ENCODE measurements around the gene CDC42. TPM values are rescaled to one million over a fixed set of nuclear protein-coding genes. Genes with fewer than 3 reads are reported as not detected.
A peak's percentile ranks its signal among the peaks of the same experiment; 100 is the strongest.

The CDC42 gene
- total RNA-seq, 1 donor: 432 TPM

- Histone ChIP-seq H4K20me1 (ENCODE audit: insufficient read depth, low read length) (peaks cover 75% of the 10 kb centered on the region), H3K4me1 (ENCODE audit: insufficient read depth, low read length) (peaks cover 24% of the 10 kb centered on the region), H3K4me2 (ENCODE audit: insufficient read depth, low read length) (no peak overlapping the region), H3K36me3 (ENCODE audit: insufficient read depth, low read length) (peaks cover 18% of the 10 kb centered on the region), H3K27ac (ENCODE audit: low read depth, low read length) (no peak overlapping the region), H2AFZ (ENCODE audit: low read length) (no peak overlapping the region), H3K9me3 (ENCODE audit: low read depth, low read length) (no peaks in the 10 kb centered on the region), H3K79me2 (ENCODE audit: insufficient read depth, low read length) (peaks cover 82% of the 10 kb centered on the region), H3K27me3 (ENCODE audit: insufficient read depth, low read length) (no peaks in the 10 kb centered on the region), H3K4me3 (ENCODE audit: insufficient read depth, low read length) (no peak overlapping the region)
- no peak for DNase-seq (ENCODE audit: insufficient read length, low spot score, missing footprints)
- TF ChIP-seq CTCF (IDR thresholded peaks at IDR 0.05; ENCODE audit: extremely low read depth, low read depth, low read length): no peak
Measured at GRCh38 chr1:22056043-22056442, 3.5 kb downstream of the CDC42 start.

DNA sequence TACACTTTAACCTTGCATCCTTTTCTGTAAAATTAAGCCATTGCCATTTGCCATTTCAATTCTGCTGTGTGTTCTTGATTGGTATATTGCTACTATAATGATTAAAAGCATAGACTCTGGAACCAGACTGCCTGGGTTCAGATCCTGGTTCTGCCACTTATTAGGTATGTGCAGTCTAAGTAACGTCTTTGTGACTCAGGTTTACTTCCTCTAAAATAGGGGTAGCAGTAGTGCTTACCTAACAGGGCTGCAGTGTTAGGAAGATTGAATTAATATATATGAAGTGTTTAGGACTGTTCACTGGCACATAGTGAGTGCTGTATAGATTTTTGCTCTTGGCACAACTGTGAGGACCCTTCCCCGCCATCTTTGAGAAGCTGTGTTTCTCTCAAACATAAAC lies 4.4 kb downstream of the CDC42 start:
- no peak overlapping the region for H3K4me3 ChIP-seq (ENCODE audit: insufficient read depth, low read length)
- peak overlapping the region; percentile 1 for H3K4me2 ChIP-seq (ENCODE audit: insufficient read depth, low read length)
- TF ChIP-seq CTCF (IDR thresholded peaks at IDR 0.05; ENCODE audit: extremely low read depth, low read depth, low read length): no peak
- H3K36me3 ChIP-seq (ENCODE audit: insufficient read depth, low read length): peaks cover 18% of the 10 kb centered on the region
- H3K9me3 ChIP-seq (ENCODE audit: low read depth, low read length): no peaks in the 10 kb centered on the region
- H3K4me1 ChIP-seq (ENCODE audit: insufficient read depth, low read length): peaks cover 24% of the 10 kb centered on the region
- DNase-seq (ENCODE audit: insufficient read length, low spot score, missing footprints): no peak
- peaks cover 82% of the 10 kb centered on the region for H4K20me1 ChIP-seq (ENCODE audit: insufficient read depth, low read length)
- H3K27ac ChIP-seq (ENCODE audit: low read depth, low read length): no peak overlapping the region
- H2AFZ ChIP-seq (ENCODE audit: low read length): no peak overlapping the region
- H3K79me2 ChIP-seq (ENCODE audit: insufficient read depth, low read length): peaks cover 91% of the 10 kb centered on the region
- no peaks in the 10 kb centered on the region for H3K27me3 ChIP-seq (ENCODE audit: insufficient read depth, low read length)

- no peak for TF ChIP-seq CTCF (IDR thresholded peaks at IDR 0.05; ENCODE audit: extremely low read depth, low read depth, low read length)
- Histone ChIP-seq H2AFZ (ENCODE audit: low read length) (no peak overlapping the region), H3K27me3 (ENCODE audit: insufficient read depth, low read length) (no peaks in the 10 kb centered on the region), H3K79me2 (ENCODE audit: insufficient read depth, low read length) (peaks cover 96% of the 10 kb centered on the region), H3K9me3 (ENCODE audit: low read depth, low read length) (no peaks in the 10 kb centered on the region), H3K27ac (ENCODE audit: low read depth, low read length) (no peak overlapping the region), H4K20me1 (ENCODE audit: insufficient read depth, low read length) (peaks cover 91% of the 10 kb centered on the region), H3K36me3 (ENCODE audit: insufficient read depth, low read length) (peaks cover 18% of the 10 kb centered on the region), H3K4me3 (ENCODE audit: insufficient read depth, low read length) (no peak overlapping the region), H3K4me2 (ENCODE audit: insufficient read depth, low read length) (no peak overlapping the region), H3K4me1 (ENCODE audit: insufficient read depth, low read length) (peaks cover 24% of the 10 kb centered on the region)
- no peak for DNase-seq (ENCODE audit: insufficient read length, low spot score, missing footprints)
Measured at GRCh38 chr1:22057861-22058260, 5.4 kb downstream of the CDC42 start.

DNA sequence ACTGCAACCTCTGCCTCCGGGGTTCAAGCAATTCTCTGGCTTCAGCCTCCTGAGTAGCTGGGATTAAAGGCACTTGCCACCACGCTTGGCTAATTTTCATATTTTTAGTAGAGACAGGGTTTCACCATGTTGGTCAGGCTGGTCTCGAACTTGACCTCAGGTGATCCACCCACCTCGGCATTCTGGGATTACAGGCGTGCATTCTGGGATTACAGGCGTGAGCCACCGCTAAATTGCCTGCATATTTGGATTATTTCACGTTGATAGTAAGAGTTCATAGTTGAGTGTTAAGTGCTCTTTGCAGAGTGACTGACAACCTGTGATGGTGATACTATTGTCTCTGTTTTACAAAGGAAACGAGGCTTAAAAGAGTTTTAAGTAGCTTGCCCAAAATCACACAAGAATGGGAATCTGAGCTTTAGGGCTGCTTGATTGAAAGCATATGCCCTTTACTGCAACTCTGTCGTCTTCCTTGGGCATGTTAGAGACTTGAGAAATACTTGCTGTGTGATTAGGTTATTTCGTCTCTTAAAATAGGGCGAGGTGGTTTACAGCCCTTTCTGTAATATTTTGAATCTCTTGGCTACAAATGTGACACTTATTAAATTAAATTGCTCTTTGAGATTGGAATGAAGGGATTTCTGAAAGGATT lies 12.4 kb downstream of the CDC42 start:
- peaks cover 92% of the 10 kb centered on the region for H4K20me1 ChIP-seq (ENCODE audit: insufficient read depth, low read length)
- H3K4me1 ChIP-seq (ENCODE audit: insufficient read depth, low read length): peaks cover 7% of the 10 kb centered on the region
- no peak for DNase-seq (ENCODE audit: insufficient read length, low spot score, missing footprints)
- no peak for TF ChIP-seq CTCF (IDR thresholded peaks at IDR 0.05; ENCODE audit: extremely low read depth, low read depth, low read length)
- peaks cover 13% of the 10 kb centered on the region for H3K36me3 ChIP-seq (ENCODE audit: insufficient read depth, low read length)
- H3K27ac ChIP-seq (ENCODE audit: low read depth, low read length): no peak overlapping the region
- H3K4me3 ChIP-seq (ENCODE audit: insufficient read depth, low read length): no peak overlapping the region
- H3K79me2 ChIP-seq (ENCODE audit: insufficient read depth, low read length): peaks cover 100% of the 10 kb centered on the region
- H3K9me3 ChIP-seq (ENCODE audit: low read depth, low read length): no peaks in the 10 kb centered on the region
- no peaks in the 10 kb centered on the region for H3K27me3 ChIP-seq (ENCODE audit: insufficient read depth, low read length)
- H3K4me2 ChIP-seq (ENCODE audit: insufficient read depth, low read length): no peak overlapping the region
- no peak overlapping the region for H2AFZ ChIP-seq (ENCODE audit: low read length)
